Measurements from ENCODE around the gene IFT20.

IFT20 gene, protein sequence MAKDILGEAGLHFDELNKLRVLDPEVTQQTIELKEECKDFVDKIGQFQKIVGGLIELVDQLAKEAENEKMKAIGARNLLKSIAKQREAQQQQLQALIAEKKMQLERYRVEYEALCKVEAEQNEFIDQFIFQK

DNA sequence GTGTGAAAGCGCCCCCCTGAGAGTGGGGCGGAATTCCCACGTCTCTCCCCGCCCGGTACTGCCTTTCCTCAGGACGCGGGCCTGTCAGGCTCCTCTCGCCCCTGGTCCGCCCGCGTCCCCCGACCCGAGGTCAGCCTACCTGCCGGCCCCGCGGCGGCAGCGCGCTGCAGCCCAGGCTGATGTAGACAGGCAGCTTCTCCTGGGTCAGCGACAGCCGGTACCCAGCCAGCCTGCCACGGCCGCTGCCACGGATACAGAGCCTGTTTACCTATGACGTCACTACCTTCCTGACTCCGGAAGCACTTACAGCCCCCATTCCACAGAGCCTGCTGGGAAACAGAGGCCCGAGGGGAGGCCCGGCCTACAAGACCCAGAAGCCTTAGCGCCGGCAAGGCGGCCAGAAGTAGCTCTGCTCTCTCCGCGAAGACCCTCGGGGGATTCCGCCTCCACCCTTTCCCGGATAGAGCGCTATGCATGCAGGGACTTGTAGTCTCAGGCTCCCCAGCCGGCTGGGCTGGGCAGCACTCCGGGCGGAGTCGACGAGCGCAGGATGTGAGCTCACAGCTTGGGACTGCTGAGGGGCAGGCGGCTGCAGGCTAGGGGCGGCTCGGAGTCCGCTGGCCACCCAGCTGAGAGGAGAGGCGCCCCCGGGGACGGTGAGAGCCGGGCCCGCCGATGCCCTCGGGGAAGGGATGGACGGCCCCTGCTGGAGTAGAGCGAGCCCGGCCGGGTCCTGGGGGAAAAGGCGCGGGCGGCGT lies at the start of gene IFT20, which contains the start of gene TNFAIP1:
IFT20 (minus strand) TSS at position 272 of the 758 bp plus-strand sequence. CDS start 3,487 bp downstream, outside the sequence.
TNFAIP1 (plus strand) TSS at position 561 of the 758 bp plus-strand sequence. CDS start 3,761 bp downstream, outside the sequence.
- DNase-seq (ENCODE audit: low read depth in 2 of 2): peak; percentile 99

DNA sequence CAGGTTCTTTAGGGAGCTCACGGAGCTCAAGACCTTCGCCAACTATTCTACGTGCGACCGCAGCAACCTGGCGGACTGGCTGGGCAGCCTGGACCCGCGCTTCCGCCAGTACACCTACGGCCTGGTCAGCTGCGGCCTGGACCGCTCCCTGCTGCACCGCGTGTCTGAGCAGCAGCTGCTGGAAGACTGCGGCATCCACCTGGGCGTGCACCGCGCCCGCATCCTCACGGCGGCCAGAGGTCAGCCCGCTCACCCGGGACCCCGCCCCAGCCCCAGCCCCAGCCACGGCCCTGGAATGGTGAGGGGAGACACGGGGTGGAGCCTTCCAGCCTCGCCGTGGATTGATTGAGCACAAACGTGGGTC lies 49.7 kb upstream of the IFT20 start:
- DNase-seq (ENCODE audit: low read depth in 2 of 2): no peak

DNA sequence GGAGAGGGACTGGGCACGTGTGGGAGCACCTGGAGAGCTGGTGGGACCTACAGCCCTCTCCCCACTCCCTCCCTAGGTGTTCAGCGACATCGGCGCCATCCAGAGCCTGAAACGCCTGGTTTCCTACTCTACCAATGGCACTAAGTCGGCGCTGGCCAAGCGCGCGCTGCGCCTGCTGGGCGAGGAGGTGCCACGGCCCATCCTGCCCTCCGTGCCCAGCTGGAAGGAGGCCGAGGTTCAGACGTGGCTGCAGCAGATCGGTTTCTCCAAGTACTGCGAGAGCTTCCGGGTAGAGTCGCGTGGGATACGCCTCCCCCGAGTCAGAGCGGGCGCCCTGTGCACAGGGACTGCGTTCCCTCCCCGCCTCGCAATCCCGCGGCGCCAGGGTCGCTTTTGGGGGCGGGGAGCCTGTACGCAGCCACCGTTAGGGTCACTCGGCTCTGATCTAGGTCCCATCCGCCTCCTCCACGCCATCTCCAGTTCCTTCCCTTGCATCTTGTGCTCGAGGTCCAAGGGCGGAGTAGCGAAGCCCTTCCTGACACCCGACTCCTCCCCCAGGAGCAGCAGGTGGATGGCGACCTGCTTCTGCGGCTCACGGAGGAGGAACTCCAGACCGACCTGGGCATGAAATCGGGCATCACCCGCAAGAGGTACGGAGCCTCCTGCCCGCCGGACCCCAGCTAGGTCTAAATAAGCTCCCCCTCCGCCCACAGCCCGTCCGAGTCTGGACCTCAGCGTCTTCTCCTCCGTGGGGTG lies 49.2 kb upstream of the IFT20 start:
- no peak for DNase-seq (ENCODE audit: low read depth in 2 of 2)

DNA sequence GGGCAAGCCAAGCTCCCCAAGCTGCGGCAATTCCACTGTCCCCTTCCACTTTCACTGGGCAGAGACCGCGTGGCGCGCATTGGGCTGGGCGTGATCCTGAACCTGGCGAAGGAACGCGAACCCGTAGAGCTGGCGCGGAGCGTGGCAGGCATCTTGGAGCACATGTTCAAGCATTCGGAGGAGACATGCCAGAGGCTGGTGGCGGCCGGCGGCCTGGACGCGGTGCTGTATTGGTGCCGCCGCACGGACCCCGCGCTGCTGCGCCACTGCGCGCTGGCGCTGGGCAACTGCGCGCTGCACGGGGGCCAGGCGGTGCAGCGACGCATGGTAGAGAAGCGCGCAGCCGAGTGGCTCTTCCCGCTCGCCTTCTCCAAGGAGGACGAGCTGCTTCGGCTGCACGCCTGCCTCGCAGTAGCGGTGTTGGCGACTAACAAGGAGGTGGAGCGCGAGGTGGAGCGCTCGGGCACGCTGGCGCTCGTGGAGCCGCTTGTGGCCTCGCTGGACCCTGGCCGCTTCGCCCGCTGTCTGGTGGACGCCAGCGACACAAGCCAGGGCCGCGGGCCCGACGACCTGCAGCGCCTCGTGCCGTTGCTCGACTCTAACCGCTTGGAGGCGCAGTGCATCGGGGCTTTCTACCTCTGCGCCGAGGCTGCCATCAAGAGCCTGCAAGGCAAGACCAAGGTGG lies 46.0 kb upstream of the IFT20 start:
- no peak for DNase-seq (ENCODE audit: low read depth in 2 of 2)

DNA sequence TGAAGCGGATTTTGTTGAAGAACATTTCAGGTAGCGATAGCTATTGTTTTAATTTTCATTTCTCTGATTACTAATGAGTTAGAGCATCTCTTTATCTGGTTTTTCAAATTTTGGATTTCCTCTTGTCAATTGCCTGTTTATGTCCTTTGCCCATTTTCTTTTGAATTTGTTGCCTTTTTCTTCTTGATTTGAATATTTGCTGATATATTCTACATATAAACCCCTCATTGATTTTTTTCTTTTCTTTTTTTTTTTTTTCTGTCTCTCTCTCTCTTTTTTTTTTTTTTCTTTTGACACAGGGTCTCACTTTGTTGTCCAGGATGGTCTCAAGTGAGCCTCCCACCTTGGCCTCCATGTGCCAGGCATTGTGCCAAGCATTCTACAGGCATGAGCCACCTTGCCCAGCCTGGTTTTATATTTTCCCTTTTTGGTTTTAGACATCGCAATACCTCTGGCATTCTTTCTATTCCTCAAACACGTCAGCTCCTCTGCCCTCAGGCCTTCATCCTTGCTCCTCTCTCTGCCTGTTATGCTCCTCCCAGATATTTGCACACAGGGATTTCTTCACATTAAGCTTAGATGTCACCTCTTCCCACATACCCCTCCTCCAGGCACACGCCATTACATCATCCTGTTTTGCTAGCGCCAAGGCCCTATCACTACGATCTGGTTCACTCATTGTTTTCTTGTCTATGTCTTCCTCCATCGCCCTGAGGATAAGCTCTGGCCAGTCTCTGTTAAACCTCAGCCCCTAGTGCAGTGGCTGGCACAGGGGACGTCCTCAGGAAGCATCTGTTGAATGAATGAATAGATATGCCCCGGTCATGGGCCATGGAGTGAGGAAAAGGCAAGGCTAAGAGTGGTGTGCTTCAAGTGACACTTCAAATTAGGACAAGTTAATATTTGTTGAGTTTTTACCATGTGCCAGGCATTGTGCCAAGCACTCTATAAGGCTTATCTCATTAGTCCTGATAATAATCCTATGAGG lies 44.8 kb upstream of the IFT20 start:
- no peak for DNase-seq (ENCODE audit: low read depth in 2 of 2)

DNA sequence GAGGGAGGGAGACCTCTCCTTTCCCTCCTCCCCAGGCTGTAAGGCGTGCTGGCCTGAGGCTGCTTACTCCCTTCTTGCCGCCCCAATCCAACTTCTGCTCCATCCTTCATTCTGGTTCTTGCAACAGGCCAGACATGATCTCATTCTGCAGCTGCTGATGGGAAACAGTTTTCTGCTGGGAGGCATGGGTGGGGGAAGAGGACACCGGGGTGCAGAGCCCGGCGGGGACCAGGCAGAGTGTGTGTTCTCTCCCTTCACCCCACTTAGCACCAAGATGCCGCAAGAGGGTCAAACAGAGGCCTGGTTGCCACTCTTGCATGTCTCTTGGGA lies 37.6 kb upstream of the IFT20 start:
- no peak for DNase-seq (ENCODE audit: low read depth in 2 of 2)

DNA sequence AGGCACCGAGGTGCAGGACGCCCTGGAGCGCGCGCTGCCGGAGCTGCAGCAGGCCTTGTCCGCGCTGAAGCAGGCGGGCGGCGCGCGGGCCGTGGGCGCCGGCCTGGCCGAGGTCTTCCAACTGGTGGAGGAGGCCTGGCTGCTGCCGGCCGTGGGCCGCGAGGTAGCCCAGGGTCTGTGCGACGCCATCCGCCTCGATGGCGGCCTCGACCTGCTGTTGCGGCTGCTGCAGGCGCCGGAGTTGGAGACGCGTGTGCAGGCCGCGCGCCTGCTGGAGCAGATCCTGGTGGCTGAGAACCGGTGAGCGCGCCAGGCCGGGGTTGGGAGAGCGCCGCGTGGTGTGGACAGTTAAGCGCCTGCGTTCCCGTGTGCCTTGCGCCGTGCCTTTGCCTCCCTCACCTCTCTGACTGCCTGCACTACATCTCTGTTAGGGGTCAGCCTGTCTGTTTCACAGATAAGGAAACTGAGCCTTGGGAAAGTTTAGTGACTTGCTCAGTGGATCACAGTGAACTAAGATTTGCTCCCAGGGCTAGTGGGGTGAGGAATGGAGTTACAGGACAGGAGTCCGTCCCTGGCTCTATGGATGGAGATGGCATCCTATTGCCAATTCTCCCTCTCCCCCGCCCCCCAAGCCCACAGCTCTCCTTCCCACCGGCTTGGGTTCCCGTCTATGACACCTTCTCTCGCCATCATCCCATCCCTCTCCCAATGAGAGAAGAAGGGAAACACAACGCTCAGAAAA lies 37.1 kb upstream of the IFT20 start:
- no peak for DNase-seq (ENCODE audit: low read depth in 2 of 2)

DNA sequence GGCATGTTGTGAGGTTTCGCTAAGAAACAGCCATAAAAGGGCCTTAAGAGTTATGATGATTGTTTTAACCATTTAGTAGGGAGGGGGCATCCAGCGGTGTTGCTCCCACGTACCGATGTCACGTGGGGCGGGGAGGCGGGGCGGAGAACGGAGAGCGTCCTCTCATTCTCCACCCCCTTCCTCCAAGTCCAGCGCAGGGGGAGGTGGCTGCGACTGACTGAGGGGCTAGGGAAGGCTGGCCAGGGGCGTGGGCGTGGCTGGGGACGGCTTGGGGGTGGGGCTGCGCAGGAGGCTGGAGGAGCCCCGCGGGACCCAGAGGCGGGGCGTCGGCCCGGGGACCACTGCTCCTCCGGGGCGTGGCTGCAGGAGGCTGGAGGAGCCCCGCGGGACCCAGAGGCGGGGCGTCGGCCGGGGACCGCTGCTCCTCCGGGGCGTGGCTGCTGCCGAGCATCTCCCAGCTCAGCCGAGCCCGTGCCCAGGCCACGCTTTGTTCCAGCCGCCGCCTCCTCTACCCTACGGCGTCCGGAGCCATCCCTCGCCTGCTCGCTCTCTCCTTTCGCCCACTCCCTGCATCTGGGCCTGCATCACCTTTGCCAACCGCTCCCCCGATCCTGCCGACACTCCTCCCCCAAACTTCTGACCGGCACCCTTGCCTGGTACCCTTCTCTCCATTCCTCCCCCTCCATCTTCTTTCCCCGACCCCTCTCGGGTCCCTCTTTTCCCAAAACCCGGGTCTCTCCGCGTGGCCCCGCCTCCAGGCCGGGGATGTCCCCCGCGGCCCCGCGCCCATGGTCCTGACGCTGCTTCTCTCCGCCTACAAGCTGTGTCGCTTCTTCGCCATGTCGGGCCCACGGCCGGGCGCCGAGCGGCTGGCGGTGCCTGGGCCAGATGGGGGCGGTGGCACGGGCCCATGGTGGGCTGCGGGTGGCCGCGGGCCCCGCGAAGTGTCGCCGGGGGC lies 36.3 kb upstream of the IFT20 start, which contains the start of gene SARM1:
SARM1 (plus strand) TSS at position 450 of the 958 bp plus-strand sequence; CDS start at position 789, 339 bp downstream.
- DNase-seq (ENCODE audit: low read depth in 2 of 2): peak; percentile 79

DNA sequence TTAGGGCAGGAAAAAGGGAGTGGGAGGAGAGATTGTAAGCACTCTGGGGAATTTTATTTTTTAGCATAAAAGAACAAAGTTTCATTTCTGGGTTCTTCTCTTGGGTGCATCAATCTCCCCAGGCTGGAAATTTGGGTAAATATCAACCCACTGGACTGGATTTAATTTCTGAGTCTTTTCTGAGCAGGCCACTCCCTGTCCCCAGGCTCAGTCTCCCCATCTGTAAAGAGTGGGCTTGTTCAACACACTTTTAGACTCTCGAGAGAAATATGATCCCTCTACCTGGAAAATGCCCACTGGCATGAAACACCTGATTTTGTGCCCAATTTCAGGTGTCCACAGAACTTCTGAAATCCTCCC lies 35.5 kb upstream of the IFT20 start:
- DNase-seq (ENCODE audit: low read depth in 2 of 2): no peak

DNA sequence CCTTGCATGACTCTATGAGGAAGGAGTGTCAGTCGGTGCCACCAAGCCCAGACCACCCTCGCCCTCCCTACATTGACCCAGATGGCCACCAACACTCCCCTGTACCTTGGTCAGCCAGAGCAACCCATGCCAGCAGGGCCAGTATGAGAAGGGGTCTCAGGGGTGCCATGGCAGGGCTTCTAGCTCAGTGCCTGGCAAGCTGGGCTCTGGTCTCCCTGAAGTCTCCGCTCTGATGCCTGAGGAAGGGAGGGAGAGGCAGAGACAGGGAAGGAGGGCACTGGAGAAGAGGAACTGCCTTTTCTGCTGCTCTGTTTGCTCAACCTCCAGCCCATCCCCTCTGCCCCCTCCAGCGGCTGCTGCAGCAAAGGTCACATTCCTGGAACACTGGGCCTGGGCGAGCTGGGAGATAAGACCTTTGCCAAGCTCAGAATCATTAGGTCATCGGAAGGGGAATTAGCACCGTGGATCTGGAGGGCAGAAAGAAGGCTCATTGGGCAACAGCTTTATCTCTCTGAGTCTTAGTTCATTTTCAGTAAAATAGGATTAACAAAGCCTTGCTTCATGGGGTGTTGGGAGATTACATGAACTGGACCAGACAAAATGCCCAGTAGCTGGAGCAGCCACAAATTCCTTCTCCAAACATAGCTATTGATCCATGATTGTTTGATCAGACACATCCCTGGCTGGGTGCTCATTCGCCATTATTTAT lies 34.9 kb upstream of the IFT20 start, which contains the start of gene VTN:
VTN (minus strand) TSS at position 273 of the 709 bp plus-strand sequence; CDS start at position 169, 104 bp downstream.
- DNase-seq (ENCODE audit: low read depth in 2 of 2): no peak

DNA sequence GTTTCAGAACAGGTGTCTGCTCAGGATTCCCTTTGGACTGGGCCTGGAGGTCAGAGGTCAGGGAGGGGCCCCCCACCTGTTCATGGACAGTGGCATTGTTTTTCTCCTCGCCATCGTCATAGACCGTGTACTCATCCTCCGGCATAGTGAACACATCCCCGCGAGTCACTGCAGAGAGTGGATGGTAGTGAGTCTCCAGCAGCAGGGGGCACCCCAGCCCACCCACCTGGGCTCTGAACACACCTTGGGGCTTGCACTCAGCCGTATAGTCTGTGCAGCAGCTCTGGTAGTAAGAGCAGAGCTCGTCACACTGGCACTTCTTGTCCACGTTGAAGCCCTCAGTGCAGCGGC lies 34.4 kb upstream of the IFT20 start:
- DNase-seq (ENCODE audit: low read depth in 2 of 2): no peak

DNA sequence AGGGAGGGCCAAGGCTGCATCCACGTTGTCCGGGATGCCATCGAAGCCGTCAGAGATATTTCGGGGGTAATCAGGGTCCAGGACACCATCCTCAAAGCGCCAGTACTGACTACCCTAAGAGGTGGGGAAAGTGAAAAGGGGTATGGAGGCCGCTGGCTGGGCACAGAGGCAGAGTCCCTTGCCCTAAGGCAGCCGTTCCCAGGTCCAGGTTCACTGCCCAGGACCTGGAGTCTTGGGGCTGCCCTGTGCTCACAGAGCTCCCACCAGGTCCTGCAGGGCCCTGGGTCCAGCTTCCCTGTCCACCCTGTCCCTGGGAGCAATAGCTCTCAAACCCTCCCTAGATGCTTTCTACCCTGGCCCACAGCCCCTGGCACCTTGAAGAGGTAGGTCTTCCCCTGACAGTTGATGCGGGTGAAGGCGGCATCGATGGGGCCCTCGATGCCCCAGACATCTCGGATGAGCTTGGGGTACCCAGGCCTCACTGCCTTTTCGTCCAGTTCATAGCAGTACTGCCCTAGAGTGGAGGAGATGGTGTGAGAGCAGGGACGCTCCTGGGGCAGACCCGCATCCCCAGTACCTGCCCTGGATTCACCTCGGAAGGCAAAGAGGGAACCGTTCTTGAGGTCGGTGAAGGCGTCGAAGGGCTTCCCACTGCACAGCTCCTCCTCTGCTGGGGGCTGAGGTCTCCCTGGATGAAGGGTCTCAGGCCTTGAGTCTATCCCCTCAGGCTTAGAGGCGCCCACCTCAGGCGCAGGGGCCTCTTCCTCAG lies 33.8 kb upstream of the IFT20 start:
- DNase-seq (ENCODE audit: low read depth in 2 of 2): no peak

DNA sequence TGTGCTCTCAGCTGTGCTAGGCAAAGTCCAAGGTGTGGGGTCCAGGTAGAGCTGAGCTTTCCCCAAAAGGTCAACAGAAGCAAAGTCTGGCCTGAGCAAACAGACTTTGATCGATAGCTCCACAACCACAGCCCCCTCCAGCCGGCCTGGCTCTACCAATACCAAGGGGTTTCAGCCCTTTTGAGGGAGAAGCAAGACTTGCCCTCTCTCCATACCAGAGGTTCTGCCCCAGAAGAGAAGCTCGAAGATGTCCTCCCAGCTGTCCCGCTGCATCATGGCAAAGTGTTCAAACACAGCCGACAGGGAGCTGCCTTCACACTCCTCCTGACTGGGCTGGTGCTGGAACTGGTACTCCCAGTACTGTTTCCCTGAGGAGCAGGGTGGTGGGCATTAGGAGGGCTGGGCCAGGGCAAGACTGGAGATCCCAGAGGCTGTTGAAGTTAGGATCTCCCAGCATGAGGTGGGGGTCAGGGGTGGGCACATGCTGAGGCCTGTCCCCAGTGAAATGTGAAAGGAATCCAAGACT lies 33.1 kb upstream of the IFT20 start:
- no peak for DNase-seq (ENCODE audit: low read depth in 2 of 2)

DNA sequence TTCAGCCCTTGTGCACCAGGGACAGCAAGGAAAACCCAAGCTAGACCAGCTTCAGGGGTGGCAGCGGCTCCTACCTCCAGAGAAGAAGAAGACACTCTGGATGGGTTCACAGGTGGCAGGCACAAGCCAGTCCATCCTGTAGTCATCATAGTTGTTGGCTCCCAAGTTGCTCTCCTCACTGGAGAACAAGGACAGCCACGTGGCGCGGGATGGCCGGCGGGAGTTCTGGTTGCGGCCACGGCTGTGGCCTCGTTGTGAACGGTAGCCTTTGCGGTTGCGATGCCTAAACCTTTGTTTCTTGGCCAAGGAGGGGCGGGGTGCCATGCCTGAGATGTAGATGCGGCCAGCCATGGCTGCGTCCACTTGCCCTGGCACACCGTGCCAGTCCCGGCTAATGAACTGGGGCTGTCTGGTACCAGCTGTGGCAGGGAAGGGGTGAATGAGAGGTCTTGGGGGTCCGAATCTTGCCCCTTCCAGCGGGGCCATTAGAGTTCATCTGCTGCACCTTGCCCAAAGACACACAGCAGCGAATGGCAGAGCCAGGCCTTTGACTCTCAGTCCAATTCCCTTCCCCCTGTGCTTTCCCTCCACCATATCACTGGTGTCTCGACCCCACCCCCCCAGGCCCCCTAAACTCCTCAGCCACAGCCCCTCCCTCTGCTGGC lies 32.5 kb upstream of the IFT20 start:
- DNase-seq (ENCODE audit: low read depth in 2 of 2): no peak

DNA sequence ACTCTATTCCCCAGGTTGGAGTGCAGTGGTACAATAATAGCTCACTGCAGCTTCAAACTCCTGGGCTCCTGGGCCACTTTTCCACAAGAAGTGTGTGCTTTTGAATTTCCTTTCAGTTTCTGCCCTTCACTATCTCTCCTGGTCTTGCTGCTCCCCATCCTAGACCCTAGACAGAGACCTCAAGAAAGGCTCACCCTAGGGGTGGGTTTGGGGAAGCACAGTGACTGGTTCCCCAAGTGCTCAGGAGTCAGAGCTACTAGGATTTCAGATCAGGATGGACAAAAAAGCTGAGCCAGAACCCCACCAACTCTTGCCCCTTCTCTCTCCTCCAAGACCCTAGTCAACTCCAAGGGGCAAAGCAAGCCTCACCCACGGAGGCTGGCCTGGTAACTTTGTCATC lies 31.3 kb upstream of the IFT20 start:
- DNase-seq (ENCODE audit: low read depth in 2 of 2): no peak

DNA sequence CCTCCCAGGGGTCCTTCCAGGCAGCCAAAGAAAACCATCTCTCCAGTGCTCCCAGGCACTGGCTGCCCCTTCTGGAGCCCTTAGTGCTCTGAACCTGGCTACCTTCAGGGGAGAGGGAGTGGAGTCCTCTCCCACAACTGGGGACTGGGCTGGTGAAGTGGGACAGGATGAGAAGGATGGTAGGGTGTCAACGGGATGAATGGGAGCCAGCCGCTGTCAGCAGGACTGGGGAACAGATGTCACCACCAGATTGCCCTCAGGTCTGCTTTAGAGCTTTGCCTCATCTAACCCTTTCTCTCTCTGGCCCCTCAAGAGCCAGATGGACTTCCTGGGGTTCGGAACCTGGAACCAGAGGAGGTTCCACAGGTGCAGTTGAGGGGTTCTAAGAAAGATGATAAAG lies 30.2 kb upstream of the IFT20 start:
- DNase-seq (ENCODE audit: low read depth in 2 of 2): no peak

All from fibroblast of skin of left biceps (primary cell).